SK-N-DZ (cell line): Measurements from ENCODE around the gene HOXB5.

Source experiments
- DNase-seq: peaks from one replicate; pipeline ENCODE4 v3.0.0-alpha.2; 2015; ENCODE audit warnings: low spot score

Gene HOXB5

GRCh38 chr17:48591255-48592056 lies 2.1 kb downstream of the HOXB5 start:
- DNase-seq, result no peak

GRCh38 chr17:48590607-48591161 lies 2.9 kb downstream of the HOXB5 start:
- DNase-seq, result no peak

GRCh38 chr17:48589831-48590606 lies 3.6 kb downstream of the HOXB5 start, which contains the start of gene HOXB3:
Gene HOXB3 (minus strand): TSS chr17:48590241. CDS start chr17:48552474, 37,767 bp downstream.
- no peak for DNase-seq

- DNase-seq, result no peak
Observed at GRCh38 chr17:48589060-48589830, 4.3 kb downstream of the HOXB5 start.

GRCh38 chr17:48588528-48588927 lies 5.1 kb downstream of the HOXB5 start:
- no peak for DNase-seq

- DNase-seq, result no peak
Observed at GRCh38 chr17:48588074-48588415, 5.5 kb downstream of the HOXB5 start.

- DNase-seq, result no peak
Observed at GRCh38 chr17:48587276-48588073, 6.1 kb downstream of the HOXB5 start.

- no peak for DNase-seq
Observed at GRCh38 chr17:48586355-48587258, 7.0 kb downstream of the HOXB5 start.

GRCh38 chr17:48584223-48584741 lies 9.3 kb downstream of the HOXB5 start:
- DNase-seq, result no peak

GRCh38 chr17:48583708-48584222 lies 9.8 kb downstream of the HOXB5 start:
- no peak for DNase-seq

GRCh38 chr17:48582750-48583069 lies 10.9 kb downstream of the HOXB5 start:
- DNase-seq, result no peak

GRCh38 chr17:48579760-48580554 lies 13.6 kb downstream of the HOXB5 start:
- no peak for DNase-seq

GRCh38 chr17:48579471-48579759 lies 14.2 kb downstream of the HOXB5 start:
- DNase-seq, result no peak

- no peak for DNase-seq
Observed at GRCh38 chr17:48578616-48579470, 14.7 kb downstream of the HOXB5 start.

- DNase-seq, result no peak
Observed at GRCh38 chr17:48577946-48578615, 15.5 kb downstream of the HOXB5 start, which contains the start of gene HOXB4. Gene HOXB4 (minus strand): TSS chr17:48578350. CDS start chr17:48578319, 31 bp downstream.

- DNase-seq, result no peak
Observed at GRCh38 chr17:48577330-48577945, 16.1 kb downstream of the HOXB5 start.
